GM18858 (cell line): ENCODE measurements around the gene STXBP5.

Experiments used
- ATAC-seq: cut with Tn5 transposase; IDR thresholded peaks from one replicate; pipeline ENCODE4 v1.9.1; 2021; ENCODE audit not compliant: unreplicated experiment

The STXBP5 gene

DNA sequence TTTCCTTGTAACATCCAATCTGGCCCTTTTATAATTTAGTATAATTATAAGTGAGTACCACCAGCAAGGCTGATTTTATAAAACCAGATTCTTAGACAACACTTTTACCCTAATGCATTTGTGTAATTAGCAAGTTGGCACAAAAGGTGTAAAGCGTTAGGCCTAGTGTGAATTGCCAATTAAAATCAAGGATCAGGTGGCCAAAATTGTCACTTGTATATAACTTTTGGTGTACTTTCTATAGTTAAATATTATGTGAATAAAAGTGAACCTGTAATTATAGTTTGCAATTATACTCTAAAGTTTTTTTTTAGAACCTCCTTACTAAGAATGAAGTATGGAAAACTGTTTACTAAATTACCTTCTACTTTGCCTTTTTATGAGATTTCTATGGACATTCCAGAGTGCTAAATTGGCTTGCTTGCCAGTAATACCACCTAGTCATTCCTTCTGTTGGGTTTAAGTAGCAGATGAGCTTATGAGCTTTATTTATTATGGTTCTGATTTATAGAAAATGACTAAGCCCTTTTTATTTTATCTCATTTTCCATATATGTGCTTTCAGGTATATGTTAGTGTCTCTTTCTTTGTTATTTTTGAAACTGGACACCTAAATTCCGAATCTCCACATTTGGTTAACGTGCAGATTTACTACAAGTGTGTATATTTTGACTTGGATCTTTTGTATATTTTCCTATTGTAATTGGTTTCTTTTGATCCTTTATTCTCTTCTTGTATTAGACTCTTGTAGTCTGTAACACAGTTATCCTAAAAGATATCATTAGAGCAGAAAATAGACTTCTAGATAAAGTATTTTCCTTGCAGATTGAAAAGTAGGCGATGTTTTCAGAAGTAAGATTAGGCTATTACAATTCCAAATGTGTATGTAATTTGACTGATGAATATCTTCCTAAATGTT is 3.9 kb downstream of the STXBP5 start:
- ATAC-seq: no peak

DNA sequence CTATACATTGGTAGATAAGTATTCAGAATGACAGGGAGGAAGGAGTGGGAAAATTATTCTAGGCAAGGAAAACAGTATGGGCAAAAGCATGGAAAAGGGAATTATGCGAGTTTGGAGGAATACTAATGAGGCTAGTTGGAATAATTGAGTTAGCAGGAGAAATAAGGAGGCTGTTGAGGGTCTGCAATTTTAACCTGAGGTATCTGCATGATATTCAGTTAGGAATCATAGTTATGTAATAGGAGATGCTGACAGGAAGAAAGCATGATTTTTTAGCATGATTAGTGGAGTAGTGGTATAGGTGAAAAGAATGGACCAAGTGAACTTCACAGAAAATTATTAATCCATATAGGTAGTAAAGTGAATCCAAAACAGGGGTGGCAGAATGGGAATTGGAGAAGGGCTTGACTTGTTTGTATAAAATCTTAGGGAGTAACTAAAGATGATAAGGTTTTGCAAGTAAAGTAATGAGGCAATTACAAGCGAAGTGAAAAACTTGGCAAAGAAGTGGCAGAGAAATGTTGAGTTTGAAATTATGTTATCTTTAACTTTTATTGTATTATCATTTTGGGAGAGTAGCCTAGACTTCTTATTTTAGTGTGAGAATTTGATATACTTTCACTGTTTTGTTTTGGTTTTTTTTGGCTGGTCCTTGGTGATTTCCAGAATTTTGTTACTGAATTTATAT is 5.7 kb downstream of the STXBP5 start:
- no peak for ATAC-seq

DNA sequence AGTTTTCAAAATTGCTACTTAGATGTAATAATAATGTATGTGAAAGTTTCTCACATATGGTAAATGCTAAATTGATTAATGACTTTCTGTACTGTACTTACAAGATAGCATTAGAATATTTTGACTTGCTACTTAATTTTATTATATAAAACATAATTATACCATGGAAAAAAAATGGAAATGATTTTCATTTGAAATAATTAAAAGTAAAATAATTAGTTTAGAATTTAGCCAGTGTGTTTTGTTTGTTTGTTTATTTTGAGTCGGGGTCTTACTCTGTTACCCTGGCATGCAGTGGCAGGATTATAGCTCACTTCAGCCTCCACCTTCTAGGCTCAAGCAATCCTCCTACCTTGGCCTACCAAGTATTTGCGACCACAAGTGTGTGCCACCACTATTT is 7.1 kb downstream of the STXBP5 start:
- ATAC-seq: no peak

DNA sequence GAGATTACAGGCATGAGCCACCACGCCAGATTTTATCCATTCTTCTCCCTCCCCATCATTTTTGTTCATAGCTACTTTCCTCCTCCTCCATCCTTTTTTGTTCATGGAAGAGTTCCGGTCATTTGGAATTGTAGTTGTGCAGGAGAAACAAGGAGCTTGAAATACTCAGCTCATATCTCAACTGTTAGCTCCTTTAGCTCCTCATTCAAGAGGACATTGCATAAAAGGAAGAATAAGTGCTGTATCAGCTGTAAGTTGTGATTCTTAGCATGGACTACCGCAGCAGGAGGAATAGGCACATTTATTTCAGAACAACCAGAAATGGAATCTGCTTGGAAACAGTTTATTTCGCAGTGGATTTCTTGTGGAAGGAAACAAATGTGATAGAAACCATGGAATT is 7.6 kb downstream of the STXBP5 start:
- no peak for ATAC-seq

DNA sequence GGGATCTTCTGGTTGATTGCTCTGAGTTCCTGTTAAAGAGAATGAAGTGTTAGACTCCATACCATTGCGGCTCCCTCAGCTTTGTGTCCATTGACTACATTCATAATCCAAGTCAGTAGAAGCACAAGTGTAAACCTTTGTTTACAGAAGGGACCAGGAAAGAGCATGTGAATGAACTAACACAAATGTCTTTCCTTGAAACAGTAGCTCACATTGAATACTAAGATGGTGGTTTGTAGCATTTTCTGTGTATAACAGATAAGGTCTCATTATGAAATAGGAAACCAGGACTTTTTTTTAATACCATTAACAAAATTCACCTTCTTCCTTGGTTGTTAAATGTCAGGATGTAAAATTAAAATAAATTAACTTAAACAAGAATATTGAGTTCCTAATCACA is 8.4 kb downstream of the STXBP5 start:
- no peak for ATAC-seq

DNA sequence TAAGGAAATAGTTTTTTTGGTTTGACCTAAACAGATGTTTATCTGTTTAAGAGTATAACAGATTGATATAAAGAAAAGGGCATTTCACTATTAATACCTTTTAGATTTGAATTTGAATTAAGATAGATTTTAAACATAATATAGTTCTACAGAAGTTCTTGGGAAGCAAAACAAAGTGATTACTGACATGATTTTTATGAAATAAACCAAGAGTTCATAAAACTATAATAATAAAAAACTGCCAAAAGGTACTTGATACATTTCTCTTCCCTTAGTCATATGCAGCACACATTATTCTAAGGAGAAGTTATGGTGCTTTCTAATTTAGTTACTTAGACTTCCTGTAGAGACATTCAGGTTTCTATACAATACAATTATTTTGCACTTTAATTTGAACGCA is 9.6 kb downstream of the STXBP5 start:
- no peak for ATAC-seq

DNA sequence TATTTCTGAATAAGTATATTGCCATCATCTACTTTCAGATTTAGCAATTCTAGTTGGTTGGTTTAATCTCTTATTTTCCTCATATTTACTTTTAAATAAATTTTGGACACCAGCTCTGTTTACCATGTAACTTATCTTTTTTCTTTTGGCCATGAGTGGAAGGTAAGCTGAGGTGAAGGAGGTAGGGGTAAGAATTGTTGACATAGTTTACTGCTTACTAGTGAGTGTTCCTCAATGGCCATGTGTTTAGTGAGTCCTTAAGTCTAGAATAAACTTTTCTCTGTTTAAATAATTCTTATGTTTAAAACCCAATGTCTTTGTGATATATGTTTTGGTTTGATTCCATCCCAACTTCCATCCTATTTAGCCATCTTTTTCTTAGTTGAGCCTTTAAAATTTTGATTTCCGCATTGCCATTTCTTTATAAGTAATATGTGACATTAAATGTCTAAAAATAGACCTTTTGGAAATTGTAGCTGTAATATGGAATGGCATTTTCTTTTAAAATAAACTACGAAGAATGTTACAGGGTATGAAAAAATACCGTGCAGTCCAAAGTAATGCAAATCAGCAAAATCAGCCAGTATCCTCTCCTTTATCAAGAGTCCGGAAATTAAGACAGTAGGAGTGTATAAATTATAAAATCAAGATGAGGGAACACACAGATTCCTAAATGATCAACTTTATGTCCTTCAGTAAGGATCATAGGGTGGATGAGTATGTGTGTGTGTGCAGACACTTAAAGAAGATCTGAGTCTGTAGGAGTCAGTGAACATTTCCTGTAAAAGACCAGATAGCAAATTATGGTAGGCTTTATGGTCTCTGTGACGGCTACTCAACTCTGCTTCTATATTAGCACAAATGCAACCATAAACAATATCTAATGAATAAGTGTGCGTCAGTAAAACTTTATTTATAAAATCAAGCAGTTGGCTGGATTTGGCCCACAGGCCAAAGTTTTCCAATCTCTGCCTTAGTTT is 10.3 kb downstream of the STXBP5 start:
- ATAC-seq: no peak

DNA sequence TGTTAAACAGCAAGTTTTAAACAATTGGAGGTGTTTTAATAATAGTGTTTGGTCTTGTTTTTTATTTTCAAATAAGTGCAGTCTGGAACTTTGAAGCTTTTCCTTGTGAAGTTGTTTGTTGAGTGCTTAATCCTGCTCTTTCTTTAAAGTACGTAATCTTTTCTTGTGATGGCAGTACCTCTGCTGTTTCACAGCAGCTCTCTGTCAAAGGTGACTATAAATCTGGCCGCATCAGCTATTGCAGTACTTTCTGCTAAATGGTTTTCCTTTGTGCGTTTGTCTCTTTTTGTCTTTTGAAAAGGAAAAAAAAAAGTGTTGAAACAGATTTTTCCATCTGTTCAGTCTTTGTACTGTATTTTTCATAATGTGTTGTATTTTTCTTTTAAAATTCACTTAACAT is 12.7 kb downstream of the STXBP5 start:
- no peak for ATAC-seq

DNA sequence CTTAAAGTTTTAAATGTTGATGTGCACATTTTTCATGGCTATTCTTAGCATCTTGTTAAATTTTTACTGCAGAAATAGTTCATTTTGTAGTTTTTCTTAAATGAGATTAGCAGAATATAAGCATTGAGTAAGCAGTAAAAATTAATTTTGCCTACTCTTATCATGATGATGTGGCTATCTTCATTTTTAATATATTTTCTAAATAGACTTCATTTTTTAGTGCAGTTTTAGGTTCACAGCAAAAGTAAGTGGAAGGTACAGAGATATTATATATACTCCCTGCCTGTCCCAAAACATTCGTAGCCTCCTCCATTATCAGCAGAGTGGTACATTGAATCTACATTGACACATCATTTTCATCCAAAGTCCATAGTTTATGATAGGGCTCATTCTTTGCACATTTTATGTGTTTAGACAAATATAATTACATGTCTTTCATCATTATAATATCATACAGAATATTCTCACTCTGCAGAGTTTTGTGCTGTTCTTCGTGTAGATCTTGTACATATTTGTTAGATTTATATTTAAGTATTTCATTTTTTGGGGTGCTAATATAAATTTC is 13.7 kb downstream of the STXBP5 start:
- no peak for ATAC-seq

DNA sequence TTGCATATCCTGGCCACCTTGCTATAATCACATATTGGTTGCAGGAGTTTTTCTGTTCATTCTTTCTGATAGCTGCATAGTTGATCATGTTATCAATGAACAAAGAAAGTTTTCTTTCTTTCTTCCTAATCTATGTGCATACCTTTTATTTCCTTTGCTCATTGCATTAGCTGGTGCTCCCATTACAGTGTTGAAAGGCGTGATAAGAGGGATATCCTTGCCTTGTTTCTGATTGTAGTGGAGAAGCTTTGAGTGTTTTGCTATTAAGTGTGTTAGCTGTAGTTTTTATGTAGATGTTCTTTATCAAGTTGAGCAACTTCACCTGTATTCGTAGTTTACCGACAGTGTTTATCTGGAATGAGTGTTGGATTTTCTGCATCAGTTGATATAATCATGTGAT is 14.6 kb downstream of the STXBP5 start:
- ATAC-seq: no peak

DNA sequence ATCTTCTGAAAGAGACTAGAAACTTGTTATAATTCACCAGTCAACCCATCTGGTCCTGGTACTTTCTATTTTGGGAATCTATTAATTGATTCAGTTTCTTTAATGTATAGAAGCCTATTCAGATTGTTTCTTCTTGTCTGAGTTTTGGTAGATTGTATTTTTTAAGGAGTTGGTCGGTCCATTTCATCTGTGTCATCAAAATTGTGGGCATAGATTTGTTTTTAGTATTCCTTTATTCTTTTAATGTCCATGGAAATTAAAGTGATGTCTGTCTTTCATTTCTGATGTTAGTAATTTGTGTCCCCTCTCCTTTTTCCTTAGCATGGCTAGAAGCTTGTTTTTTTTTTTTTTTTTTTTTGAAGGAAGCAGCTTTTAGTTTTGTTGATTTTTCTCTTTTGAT is 15.2 kb downstream of the STXBP5 start:
- ATAC-seq: no peak

DNA sequence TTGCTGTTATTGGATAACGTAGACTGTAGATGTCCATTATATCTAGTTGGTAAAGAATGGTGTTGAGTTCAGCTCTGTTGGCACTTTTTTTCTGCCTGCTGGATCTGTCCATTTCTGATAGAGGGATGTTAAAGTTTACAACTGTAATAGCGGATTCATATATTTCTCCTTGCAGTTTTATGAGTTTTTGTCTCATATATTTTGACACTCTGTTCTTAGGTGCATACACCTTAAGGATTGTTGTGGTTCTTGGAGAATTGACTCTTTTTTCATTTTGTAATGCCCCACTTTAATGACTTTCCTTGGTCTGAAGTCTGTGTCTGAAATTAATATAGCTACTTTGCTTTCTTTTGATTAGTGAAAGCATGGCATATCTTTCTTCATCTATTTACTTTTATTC is 16.1 kb downstream of the STXBP5 start:
- ATAC-seq: no peak

DNA sequence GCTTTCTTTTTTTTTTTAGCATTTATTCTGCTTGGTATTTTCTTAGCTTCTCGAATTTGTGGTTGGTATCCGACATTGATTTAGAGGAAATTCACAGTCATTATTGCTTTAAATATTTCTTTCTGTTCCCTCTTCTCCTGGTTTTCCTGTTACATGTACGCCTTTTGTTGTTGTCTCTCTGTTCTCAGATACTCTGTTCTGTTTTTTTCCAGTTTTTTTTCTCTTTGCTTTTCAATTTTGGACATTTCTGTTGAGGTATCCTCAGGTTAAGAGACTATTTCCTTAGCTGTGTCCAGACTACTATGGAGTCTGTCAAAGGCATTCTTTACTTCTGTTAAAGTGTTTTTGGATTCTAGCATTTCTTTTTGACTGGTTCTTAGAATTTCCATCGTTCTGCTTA is 17.5 kb downstream of the STXBP5 start:
- no peak for ATAC-seq

DNA sequence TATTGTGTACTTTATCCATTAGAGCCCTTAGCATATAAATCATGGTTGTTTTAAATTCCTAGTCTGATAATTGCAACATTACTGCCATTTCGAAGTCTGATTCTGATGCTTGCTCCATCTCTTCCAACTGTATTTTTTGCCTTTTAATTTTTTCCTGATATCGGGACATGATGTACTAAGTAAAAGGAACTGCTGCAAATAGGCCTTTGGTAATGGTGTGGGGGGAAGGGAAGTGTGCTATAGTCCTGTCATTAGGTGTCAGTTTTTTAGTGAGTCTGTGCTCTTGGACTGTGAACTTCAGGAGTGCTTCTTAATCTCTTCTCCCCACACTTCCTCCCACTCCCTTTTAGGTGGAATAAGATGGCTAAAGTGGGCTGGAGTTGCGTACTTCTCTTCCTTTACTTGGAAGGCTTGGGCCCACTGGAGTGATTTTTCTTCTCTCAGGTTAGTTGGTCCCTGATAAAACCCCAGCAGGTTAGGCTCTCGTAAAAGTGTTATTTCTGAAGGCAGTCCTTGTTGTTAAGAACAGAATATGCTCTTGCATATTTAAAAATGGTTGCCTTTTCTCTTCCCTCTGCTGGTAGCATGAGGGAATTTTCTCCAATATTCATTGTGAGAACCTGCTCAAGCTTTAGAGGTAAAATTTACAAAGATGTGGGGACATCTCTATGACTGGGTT is 18.1 kb downstream of the STXBP5 start:
- no peak for ATAC-seq

DNA sequence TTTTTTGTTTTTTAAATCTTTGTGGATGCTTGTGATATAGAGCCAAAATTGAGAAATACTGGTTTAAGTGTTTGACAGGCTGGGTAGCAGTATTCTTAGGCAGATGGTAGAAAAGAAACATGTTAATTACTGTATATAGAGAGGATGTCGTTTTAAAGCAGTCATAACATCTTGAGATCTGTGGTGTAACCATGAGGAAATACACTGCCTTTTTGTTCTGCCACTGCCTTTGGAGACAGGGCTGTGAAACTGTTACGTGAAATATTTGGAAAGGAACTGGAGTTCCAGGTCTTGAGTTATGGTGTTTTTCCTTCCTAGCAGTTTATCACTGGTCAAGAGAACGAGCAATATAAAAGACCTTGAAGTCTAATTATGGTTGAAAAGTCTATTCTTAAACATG is 19.5 kb downstream of the STXBP5 start:
- ATAC-seq: no peak

DNA sequence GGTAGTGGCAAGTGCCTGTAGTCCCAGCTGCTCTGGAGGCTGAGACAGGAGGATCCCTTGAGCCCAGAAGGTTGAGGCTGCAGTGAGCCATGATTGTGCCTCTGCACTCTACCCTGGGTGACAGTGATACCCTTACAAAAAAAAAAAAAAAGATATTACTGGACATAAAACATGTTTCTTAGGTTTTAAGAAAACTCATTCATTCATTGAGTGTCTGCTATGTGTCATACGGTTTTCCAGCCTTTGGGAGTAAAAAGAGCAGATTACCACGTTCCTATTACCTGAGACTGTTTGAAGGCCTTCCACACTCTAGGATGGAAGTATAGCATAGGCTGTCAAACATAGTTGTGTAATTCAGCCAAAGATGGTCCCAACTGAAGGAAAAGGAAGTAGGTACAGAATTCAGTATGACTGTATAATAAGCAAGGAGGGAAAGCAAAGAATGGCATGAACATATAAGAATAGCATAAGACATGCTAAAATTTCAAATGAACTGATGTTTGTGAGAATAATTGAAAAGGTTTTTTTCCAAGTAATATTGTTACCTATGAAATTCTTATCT is 22.0 kb downstream of the STXBP5 start:
- no peak for ATAC-seq

DNA sequence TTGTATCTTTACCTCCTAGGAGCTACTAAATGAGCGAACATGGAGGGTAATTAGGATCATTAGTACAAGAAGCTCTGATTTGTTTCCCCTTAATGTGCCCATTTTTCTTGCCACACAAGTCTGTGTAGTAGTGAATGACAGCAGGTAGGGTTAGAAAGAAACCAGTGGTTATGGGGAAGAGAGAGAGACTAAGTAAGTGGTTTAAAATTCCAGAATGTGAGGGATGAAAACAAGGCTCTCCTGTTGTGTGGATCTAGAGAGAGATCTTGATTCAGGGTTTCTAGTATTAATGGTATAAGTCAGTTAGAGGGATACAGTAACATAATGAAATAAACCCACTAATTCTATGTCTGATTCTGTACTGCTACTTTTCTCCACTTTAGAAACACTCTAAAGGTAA is 22.7 kb downstream of the STXBP5 start:
- ATAC-seq: no peak

DNA sequence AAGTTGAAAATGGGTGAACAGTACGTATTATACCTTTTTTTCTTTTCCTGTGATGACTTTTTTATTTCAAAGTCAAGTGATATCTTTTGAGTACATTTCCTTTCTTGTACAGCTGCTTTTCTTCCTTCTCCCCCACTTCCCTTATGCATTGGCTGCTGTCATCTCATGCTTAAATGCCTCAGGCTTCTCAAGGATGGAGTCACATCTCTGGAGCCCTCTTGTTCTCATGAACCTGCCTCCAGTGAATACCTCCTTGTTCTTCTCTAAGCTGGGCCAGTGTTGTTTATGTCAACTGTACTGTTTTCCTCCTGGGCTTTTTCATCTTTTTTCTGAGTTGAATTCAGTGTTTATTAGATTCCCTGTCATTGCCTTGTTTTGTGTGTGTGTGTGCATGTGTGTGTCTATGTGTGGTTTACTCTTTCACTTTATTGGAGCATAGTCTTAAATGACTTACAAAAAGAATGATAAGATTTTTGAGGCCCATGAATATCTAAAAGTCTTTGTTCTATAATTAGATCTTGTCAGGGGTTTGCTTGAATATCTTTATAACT is 23.6 kb downstream of the STXBP5 start:
- no peak for ATAC-seq

DNA sequence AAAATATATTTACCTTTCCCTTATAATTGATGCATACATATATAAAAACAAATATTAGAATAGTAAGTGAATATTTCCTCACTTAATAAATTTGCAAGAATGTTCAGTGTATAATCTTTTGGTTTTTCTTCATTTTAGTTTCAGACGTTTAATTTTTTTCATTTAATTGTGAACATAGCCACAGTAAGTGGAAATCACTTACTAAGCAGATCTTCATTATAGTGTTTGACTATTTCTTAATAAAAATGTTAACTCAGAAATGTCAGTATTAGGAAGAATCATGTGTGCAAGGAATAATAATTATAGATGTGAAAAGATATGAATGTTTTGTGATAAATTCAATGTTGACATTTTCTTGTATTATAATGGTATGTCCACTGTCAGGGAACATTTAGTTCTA is 27.4 kb downstream of the STXBP5 start:
- no peak for ATAC-seq

DNA sequence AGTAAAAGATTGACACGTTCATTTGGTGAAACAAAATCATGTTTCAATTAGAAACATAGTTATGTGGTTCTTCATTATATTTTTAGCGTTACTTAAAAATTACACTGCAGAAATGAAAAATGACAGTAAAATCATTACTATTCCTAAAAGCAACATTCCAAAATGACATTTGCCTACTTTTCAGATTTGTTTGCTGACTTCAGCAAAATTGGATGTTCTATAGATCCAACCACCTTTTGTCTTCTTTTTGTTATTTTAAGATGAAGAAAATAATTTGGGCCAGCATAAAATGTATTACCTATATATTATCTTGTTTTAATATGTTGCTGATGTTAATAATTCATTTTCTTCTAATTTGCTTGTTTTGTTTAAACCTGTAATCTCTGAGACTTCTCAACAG is 30.5 kb downstream of the STXBP5 start:
- ATAC-seq: no peak
